ENCODE measurements around the gene LRCH1.

The LRCH1 gene

GRCh38 chr13:46782066-46782465 lies 229.1 kb downstream of the LRCH1 start:
- H3K4me1 ChIP-seq (ENCODE audit: control insufficient read depth, insufficient read depth, low read length), result no peaks in the 10 kb centered on the region

GRCh38 chr13:46782691-46783090 lies 229.7 kb downstream of the LRCH1 start:
- Histone ChIP-seq H3K27me3 (ENCODE audit: control insufficient read depth, insufficient read depth, low read length) (no peaks in the 10 kb centered on the region), H3K4me3 (ENCODE audit: low read depth, low read length) (no peak overlapping the region), H3K27ac (ENCODE audit: low read depth, low read length) (no peak overlapping the region), H3K9me3 (ENCODE audit: control insufficient read depth, insufficient read depth, low read depth, low read length) (no peaks in the 10 kb centered on the region), H3K36me3 (ENCODE audit: control insufficient read depth, insufficient read depth, low read length) (peaks cover 89% of the 10 kb centered on the region), H3K4me1 (ENCODE audit: control insufficient read depth, insufficient read depth, low read length) (no peaks in the 10 kb centered on the region), H3K9ac (ENCODE audit: low read length) (no peak overlapping the region)

More at GRCh38 chr13:46782066-46782465, 229.1 kb downstream of the LRCH1 start:
- no peak overlapping the region for H3K9ac ChIP-seq (ENCODE audit: low read length)
- H3K4me3 ChIP-seq (ENCODE audit: low read depth, low read length), result no peak overlapping the region
- no peak overlapping the region for H3K27ac ChIP-seq (ENCODE audit: low read depth, low read length)
- peaks cover 94% of the 10 kb centered on the region for H3K36me3 ChIP-seq (ENCODE audit: control insufficient read depth, insufficient read depth, low read length)
- no peaks in the 10 kb centered on the region for H3K27me3 ChIP-seq (ENCODE audit: control insufficient read depth, insufficient read depth, low read length)
- no peaks in the 10 kb centered on the region for H3K9me3 ChIP-seq (ENCODE audit: control insufficient read depth, insufficient read depth, low read depth, low read length)

- peaks cover 88% of the 10 kb centered on the region for H3K36me3 ChIP-seq (ENCODE audit: control insufficient read depth, insufficient read depth, low read length)
- H3K9ac ChIP-seq (ENCODE audit: low read length), result no peak overlapping the region
- no peak overlapping the region for H3K27ac ChIP-seq (ENCODE audit: low read depth, low read length)
- no peaks in the 10 kb centered on the region for H3K4me1 ChIP-seq (ENCODE audit: control insufficient read depth, insufficient read depth, low read length)
- no peaks in the 10 kb centered on the region for H3K9me3 ChIP-seq (ENCODE audit: control insufficient read depth, insufficient read depth, low read depth, low read length)
- H3K27me3 ChIP-seq (ENCODE audit: control insufficient read depth, insufficient read depth, low read length), result no peaks in the 10 kb centered on the region
- no peak overlapping the region for H3K4me3 ChIP-seq (ENCODE audit: low read depth, low read length)
Observed at GRCh38 chr13:46783504-46783903, 230.5 kb downstream of the LRCH1 start.

- no peak overlapping the region for H3K4me3 ChIP-seq (ENCODE audit: low read depth, low read length)
Observed at GRCh38 chr13:46795321-46795720, 242.4 kb downstream of the LRCH1 start.

GRCh38 chr13:46796129-46796514 lies 243.2 kb downstream of the LRCH1 start:
- Histone ChIP-seq H3K27me3 (ENCODE audit: control insufficient read depth, insufficient read depth, low read length) (no peaks in the 10 kb centered on the region), H3K9me3 (ENCODE audit: control insufficient read depth, insufficient read depth, low read depth, low read length) (no peaks in the 10 kb centered on the region), H3K9ac (ENCODE audit: low read length) (peak overlapping the region; percentile 93), H3K4me1 (ENCODE audit: control insufficient read depth, insufficient read depth, low read length) (peaks cover 22% of the 10 kb centered on the region), H3K27ac (ENCODE audit: low read depth, low read length) (no peak overlapping the region), H3K4me3 (ENCODE audit: low read depth, low read length) (peak overlapping the region; percentile 95), H3K36me3 (ENCODE audit: control insufficient read depth, insufficient read depth, low read length) (0 out of 2 replicates have a peak, but pooled peaks cover 10% of the 10 kb centered on the region)

More at GRCh38 chr13:46795321-46795720, 242.4 kb downstream of the LRCH1 start:
- Histone ChIP-seq H3K9me3 (ENCODE audit: control insufficient read depth, insufficient read depth, low read depth, low read length) (no peaks in the 10 kb centered on the region), H3K27me3 (ENCODE audit: control insufficient read depth, insufficient read depth, low read length) (no peaks in the 10 kb centered on the region), H3K27ac (ENCODE audit: low read depth, low read length) (no peak overlapping the region), H3K36me3 (ENCODE audit: control insufficient read depth, insufficient read depth, low read length) (peaks cover 18% of the 10 kb centered on the region), H3K4me1 (ENCODE audit: control insufficient read depth, insufficient read depth, low read length) (peaks cover 22% of the 10 kb centered on the region), H3K9ac (ENCODE audit: low read length) (no peak overlapping the region)

- Histone ChIP-seq H3K9ac (ENCODE audit: low read length) (peak within 1 kb of the TSS; percentile 93), H3K27ac (ENCODE audit: low read depth, low read length) (peak within 1 kb of the TSS; percentile 62; the same call in 1 of the 2 replicates), H3K36me3 (ENCODE audit: control insufficient read depth, insufficient read depth, low read length) (0 out of 2 replicates have a peak, but pooled peaks cover 4% of the 10 kb centered on the region), H3K4me1 (ENCODE audit: control insufficient read depth, insufficient read depth, low read length) (peaks cover 22% of the 10 kb centered on the region), H3K4me3 (ENCODE audit: low read depth, low read length) (peak within 1 kb of the TSS; percentile 95), H3K27me3 (ENCODE audit: control insufficient read depth, insufficient read depth, low read length) (no peaks in the 10 kb centered on the region), H3K9me3 (ENCODE audit: control insufficient read depth, insufficient read depth, low read depth, low read length) (no peaks in the 10 kb centered on the region)
Observed at GRCh38 chr13:46796515-46797474, 243.8 kb downstream of the LRCH1 start, which contains the start of gene ESD. Gene ESD (minus strand): TSS chr13:46797161. CDS start chr13:46791413, 5,748 bp downstream.

- no peaks in the 10 kb centered on the region for H3K9me3 ChIP-seq (ENCODE audit: control insufficient read depth, insufficient read depth, low read depth, low read length)
- peak overlapping the region; percentile 95 for H3K4me3 ChIP-seq (ENCODE audit: low read depth, low read length)
- peak overlapping the region; percentile 79 for H3K9ac ChIP-seq (ENCODE audit: low read length)
- no peaks in the 10 kb centered on the region for H3K36me3 ChIP-seq (ENCODE audit: control insufficient read depth, insufficient read depth, low read length)
- peak overlapping the region; percentile 52; the same call in 1 of the 2 replicates for H3K27ac ChIP-seq (ENCODE audit: low read depth, low read length)
- peaks cover 22% of the 10 kb centered on the region for H3K4me1 ChIP-seq (ENCODE audit: control insufficient read depth, insufficient read depth, low read length)
- no peaks in the 10 kb centered on the region for H3K27me3 ChIP-seq (ENCODE audit: control insufficient read depth, insufficient read depth, low read length)
Observed at GRCh38 chr13:46797501-46798237, 244.7 kb downstream of the LRCH1 start.

- Histone ChIP-seq H3K4me3 (ENCODE audit: low read depth, low read length) (no peak overlapping the region), H3K36me3 (ENCODE audit: control insufficient read depth, insufficient read depth, low read length) (no peaks in the 10 kb centered on the region), H3K27me3 (ENCODE audit: control insufficient read depth, insufficient read depth, low read length) (no peaks in the 10 kb centered on the region), H3K4me1 (ENCODE audit: control insufficient read depth, insufficient read depth, low read length) (peaks cover 22% of the 10 kb centered on the region), H3K27ac (ENCODE audit: low read depth, low read length) (no peak overlapping the region), H3K9me3 (ENCODE audit: control insufficient read depth, insufficient read depth, low read depth, low read length) (no peaks in the 10 kb centered on the region), H3K9ac (ENCODE audit: low read length) (no peak overlapping the region)
Observed at GRCh38 chr13:46799139-46799538, 246.2 kb downstream of the LRCH1 start.

GRCh38 chr13:46801858-46802257 lies 248.9 kb downstream of the LRCH1 start:
- no peak overlapping the region for H3K27ac ChIP-seq (ENCODE audit: low read depth, low read length)
- H3K9ac ChIP-seq (ENCODE audit: low read length), result no peak overlapping the region
- H3K36me3 ChIP-seq (ENCODE audit: control insufficient read depth, insufficient read depth, low read length), result no peaks in the 10 kb centered on the region
- H3K4me3 ChIP-seq (ENCODE audit: low read depth, low read length), result no peak overlapping the region
- H3K9me3 ChIP-seq (ENCODE audit: control insufficient read depth, insufficient read depth, low read depth, low read length), result no peaks in the 10 kb centered on the region
- H3K27me3 ChIP-seq (ENCODE audit: control insufficient read depth, insufficient read depth, low read length), result no peaks in the 10 kb centered on the region
- H3K4me1 ChIP-seq (ENCODE audit: control insufficient read depth, insufficient read depth, low read length), result peaks cover 8% of the 10 kb centered on the region; the same call in 1 of the 2 replicates

Measured in HUES6 (cell line).